ENCODE results near the gene BICD2. TPM values are rescaled to one million over a fixed set of nuclear protein-coding genes. Genes with fewer than 3 reads are reported as not detected.

BICD2 gene
- total and polyA plus RNA-seq, 2 of the 13 experiments (the other 11 are each of a cell fraction or from before 2014, with no cell fraction given), result 5.1 to 17.4 TPM

GRCh38 chr9:92808726-92809451, 44.3 kb upstream of the BICD2 start (continued):
- TF ChIP-seq NFIC (IDR thresholded peaks at IDR 0.05; ENCODE audit: low read length) (no peak), KLF12 (CRISPR knock-in tag; IDR thresholded peaks at IDR 0.05; ENCODE audit: borderline replicate concordance) (0 out of 2 replicates have a peak, but pooled peaks have one; percentile 30), REPIN1 (CRISPR knock-in tag; IDR thresholded peaks at IDR 0.05; ENCODE audit: borderline replicate concordance, low read depth) (no peak), ZNF543 (CRISPR knock-in tag; IDR thresholded peaks at IDR 0.05) (no peak), ARID5B (CRISPR knock-in tag; IDR thresholded peaks at IDR 0.05) (peak; percentile 52; the same call in 1 of the 2 replicates), MTA1 (CRISPR knock-in tag; IDR thresholded peaks at IDR 0.05; ENCODE audit: borderline replicate concordance) (no peak), ZFP91 (CRISPR knock-in tag; IDR thresholded peaks at IDR 0.05; ENCODE audit: borderline replicate concordance) (peak; percentile 75; the same call in 1 of the 2 replicates), ZNF670 (CRISPR knock-in tag; IDR thresholded peaks at IDR 0.05; ENCODE audit: borderline replicate concordance) (no peak), PHF20 (CRISPR knock-in tag; IDR thresholded peaks at IDR 0.05) (no peak), SNAI1 (CRISPR knock-in tag; IDR thresholded peaks at IDR 0.05; ENCODE audit: borderline replicate concordance) (no peak), FOSL2 (CRISPR knock-in tag; IDR thresholded peaks at IDR 0.05) (no peak), PPARG (CRISPR knock-in tag; conservative IDR thresholded peaks at IDR 0.05) (no peak), HNRNPL (IDR thresholded peaks at IDR 0.05; ENCODE audit: low read depth, low read length) (no peak), KIAA2018 (CRISPR knock-in tag; IDR thresholded peaks at IDR 0.05; ENCODE audit: borderline replicate concordance) (no peak), ZFX (CRISPR knock-in tag; IDR thresholded peaks at IDR 0.05; ENCODE audit: low read depth) (0 out of 2 replicates have a peak, but pooled peaks have one; percentile 21)

All from HepG2 (cell line).